ENCODE data around the gene KIR3DL2.
"Not testable (repeated sequence)": the region's sequence is repeated elsewhere in the genome, so short reads cannot be mapped to it uniquely, and the experiment has no call there.

KIR3DL2 gene

DNA sequence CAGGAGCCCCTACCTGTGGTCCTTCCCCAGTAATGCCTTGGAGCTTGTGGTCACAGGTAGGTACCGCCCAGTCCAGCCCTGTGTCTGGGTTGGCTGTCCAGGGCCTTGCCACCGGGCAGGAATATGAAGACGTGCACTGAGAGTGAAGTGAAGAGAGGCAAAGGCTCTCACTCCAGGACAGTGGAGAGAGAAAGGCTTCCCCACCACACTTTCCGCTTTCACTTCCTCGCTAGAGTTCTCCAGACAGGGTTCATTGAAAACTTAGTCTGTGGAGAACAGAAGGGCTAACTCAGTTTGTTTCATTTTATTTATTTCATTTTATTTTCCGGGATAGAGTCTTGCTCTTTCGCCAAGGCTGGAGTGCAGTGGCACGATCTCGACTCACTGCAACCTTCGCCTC lies 38.0 kb downstream of the KIR3DL2 start:
- no peak overlapping the region for H3K4me3 ChIP-seq (ENCODE audit: low read depth, low read length)
- DNase-seq (ENCODE audit: low read depth): no peak

DNA sequence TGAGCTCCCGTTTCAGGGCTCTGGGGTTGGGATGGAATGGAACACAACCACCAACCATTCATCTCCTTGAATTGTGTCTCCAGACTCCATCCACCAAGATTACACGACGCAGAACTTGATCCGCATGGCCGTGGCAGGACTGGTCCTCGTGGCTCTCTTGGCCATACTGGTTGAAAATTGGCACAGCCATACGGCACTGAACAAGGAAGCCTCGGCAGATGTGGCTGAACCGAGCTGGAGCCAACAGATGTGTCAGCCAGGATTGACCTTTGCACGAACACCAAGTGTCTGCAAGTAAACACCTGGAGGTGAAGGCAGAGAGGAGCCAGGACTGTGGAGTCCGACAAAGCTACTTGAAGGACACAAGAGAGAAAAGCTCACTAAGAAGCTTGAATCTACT lies 39.3 kb downstream of the KIR3DL2 start:
- no peak for DNase-seq (ENCODE audit: low read depth)
- TF ChIP-seq, protein P1, sequence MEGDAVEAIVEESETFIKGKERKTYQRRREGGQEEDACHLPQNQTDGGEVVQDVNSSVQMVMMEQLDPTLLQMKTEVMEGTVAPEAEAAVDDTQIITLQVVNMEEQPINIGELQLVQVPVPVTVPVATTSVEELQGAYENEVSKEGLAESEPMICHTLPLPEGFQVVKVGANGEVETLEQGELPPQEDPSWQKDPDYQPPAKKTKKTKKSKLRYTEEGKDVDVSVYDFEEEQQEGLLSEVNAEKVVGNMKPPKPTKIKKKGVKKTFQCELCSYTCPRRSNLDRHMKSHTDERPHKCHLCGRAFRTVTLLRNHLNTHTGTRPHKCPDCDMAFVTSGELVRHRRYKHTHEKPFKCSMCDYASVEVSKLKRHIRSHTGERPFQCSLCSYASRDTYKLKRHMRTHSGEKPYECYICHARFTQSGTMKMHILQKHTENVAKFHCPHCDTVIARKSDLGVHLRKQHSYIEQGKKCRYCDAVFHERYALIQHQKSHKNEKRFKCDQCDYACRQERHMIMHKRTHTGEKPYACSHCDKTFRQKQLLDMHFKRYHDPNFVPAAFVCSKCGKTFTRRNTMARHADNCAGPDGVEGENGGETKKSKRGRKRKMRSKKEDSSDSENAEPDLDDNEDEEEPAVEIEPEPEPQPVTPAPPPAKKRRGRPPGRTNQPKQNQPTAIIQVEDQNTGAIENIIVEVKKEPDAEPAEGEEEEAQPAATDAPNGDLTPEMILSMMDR (IDR thresholded peaks at IDR 0.05; ENCODE audit: insufficient read depth, low read depth, low read length, missing control alignments): no peak
- no peak overlapping the region for H3K4me3 ChIP-seq (ENCODE audit: low read depth, low read length)

More for the DNA sequence above, 38.0 kb downstream of the KIR3DL2 start:
- TF ChIP-seq, protein P1 (IDR thresholded peaks at IDR 0.05; ENCODE audit: insufficient read depth, low read depth, low read length, missing control alignments): no peak

DNA sequence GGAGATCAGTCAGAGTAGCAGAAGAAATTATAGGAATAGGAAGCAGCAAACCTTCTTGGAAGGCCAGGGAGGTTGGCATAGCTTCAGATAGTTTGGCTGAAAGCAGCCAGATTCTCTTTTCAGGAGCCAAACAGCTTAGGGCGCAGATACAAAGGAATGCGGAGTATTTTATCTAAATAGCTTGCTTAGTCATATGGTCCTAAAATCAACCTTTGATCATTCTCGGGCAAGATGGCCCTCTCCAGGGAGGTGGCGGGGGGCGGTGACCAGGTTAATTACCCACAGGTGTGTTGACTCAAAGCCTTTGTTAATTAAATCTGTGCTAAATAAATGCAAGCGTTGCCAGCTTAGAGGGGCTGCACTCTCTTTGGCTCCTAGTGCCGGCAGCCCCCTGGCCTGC lies 43.2 kb downstream of the KIR3DL2 start:
- TF ChIP-seq, protein P1 (IDR thresholded peaks at IDR 0.05; ENCODE audit: insufficient read depth, low read depth, low read length, missing control alignments): no peak
- H3K4me3 ChIP-seq (ENCODE audit: low read depth, low read length): no peak overlapping the region
- no peak for DNase-seq (ENCODE audit: low read depth)

DNA sequence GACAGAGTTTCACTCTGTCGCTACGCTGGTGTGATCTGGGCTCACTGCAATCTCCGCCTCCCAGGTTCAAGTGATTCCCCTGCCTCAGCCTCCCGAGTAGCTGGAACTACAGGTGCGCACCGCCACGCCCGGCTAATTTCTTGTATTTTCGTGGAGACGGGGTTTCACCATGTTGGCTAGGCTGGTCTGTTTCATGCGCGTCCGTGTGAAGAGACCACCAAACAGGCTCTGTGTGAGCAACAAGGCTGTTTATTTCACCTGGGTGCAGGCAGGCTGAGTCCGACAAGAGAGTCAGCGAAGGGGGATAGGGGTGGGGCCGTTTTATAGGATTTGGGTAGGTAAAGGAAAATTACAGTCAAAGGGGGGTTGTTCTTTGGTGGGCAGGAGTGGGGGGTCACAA lies 43.9 kb downstream of the KIR3DL2 start:
- H3K4me3 ChIP-seq (ENCODE audit: low read depth, low read length): not testable (repeated sequence)

DNA sequence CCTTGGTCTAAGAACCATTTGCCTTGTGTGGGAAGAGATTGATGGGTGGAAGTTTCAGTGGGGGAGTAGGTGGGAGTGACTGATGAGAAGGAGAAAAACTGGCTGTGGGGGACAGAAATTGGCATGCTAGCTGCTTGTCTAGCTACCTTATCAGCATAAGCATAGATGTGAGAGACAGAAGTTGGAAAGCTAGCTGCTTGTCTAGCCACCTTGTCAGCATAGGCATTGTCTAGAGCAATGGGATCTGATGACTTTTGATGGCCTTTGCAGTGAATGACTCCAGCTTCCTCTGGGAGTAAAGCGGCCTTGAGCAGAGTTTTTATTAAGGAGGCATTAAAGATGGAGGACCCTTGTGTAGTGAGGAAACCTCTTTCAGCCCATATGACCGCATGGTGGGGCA lies 45.8 kb downstream of the KIR3DL2 start:
- H3K4me3 ChIP-seq (ENCODE audit: low read depth, low read length): no peak overlapping the region
- TF ChIP-seq, protein P1 (IDR thresholded peaks at IDR 0.05; ENCODE audit: insufficient read depth, low read depth, low read length, missing control alignments): no peak
- no peak for DNase-seq (ENCODE audit: low read depth)

More for the DNA sequence above, 43.9 kb downstream of the KIR3DL2 start:
- not testable (repeated sequence) for DNase-seq (ENCODE audit: low read depth)

DNA sequence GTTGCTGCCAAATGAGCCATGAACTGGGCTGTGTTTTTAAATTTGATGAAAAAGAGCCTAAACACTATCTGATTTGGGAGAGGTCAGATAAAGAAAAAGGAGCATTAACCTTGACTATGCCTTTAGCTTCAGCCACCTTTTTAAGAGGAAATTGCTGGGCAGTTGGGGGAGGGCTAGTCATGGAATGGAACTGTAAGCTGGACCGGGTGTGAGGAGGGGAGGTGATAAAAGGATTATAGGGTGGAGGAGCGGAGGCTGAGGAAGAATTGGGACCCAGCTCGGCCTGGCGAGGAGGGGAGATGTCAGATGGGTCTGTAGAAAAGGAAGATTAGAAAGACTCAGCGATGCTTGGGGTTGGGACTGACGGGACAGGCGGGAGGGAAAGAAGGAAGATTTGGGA lies 48.4 kb downstream of the KIR3DL2 start:
- not testable (repeated sequence) for DNase-seq (ENCODE audit: low read depth); H3K4me3 ChIP-seq (ENCODE audit: low read depth, low read length)

DNA sequence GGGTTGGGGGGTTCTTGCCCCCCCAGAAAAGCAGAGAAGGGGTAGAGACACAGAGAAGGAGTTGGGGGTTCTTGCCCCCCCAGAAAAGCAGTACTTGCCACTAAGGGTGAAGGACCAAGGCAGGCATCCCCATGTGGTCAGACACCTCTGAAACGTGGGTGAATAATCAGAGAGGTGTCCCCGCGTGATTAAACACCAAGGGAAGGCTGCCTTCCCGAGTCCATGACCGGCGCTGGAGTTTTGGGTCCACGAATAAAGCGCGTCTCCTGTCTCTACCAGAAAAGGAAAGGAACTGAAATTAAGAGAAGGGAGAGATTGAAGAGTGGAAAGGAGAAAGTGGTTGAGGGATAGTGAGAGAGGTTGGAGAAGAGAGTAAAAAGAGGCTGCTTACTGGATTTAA lies 49.4 kb downstream of the KIR3DL2 start:
- not testable (repeated sequence) for H3K4me3 ChIP-seq (ENCODE audit: low read depth, low read length); DNase-seq (ENCODE audit: low read depth)

DNA sequence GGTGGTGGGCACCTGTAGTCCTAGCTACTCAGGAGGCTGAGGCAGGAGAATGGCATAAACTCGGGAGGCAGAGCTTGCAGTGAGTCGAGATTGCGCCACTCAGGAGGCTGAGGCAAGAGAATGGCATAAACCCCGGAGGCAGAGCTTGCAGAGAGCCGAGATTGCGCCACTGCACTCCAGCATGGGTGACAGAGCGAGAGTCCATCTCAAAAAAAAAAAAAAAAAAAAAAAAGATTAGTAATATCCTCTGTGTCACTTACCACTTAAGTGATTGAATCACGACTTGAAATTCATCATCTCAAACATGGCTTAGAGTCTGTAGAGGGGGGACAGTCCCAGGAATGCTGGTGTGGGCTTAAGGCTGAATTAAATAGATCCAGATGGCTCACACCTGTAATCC lies 50.9 kb downstream of the KIR3DL2 start:
- DNase-seq (ENCODE audit: low read depth); H3K4me3 ChIP-seq (ENCODE audit: low read depth, low read length): not testable (repeated sequence)

DNA sequence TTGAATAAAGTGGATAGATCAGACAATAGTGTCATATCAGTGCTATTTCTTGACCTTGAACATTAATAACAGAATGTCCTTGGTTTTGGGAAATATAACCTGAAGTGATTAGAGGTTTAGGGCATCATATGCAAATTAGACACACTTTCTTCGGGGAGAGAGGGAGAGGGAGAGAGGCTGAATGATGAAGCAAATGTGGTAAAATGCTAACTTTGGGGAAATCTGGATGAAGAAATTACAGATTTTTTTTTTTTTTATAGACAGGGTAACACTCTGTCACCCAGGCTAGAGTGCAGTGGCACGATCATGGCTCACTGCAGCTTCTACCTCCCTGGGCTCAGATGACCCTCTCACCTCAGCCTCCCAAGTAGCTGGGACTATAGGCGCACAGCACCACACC lies 51.8 kb downstream of the KIR3DL2 start:
- TF ChIP-seq, protein P1 (IDR thresholded peaks at IDR 0.05; ENCODE audit: insufficient read depth, low read depth, low read length, missing control alignments): no peak
- DNase-seq (ENCODE audit: low read depth): no peak
- H3K4me3 ChIP-seq (ENCODE audit: low read depth, low read length): no peak overlapping the region
